Activated CD4-positive, alpha-beta memory T cell treated with anti-CD3 and anti-CD28 coated beads, Interleukin-2, amount 10 ng/mL, durations not matched to agents 7 days and 5 days (primary cell): ENCODE results near the gene SYVN1. TPM values are rescaled to one million over a fixed set of nuclear protein-coding genes. Genes with fewer than 3 reads are reported as not detected.

Source experiments
- CTCF ChIA-PET: fragments of 350-600 bp; sonication (Branson Sonifier 250); formaldehyde crosslinking; loops from one replicate; lab custom pipeline; 2021; ENCODE audit warnings: antibody characterized with exemption, inconsistent platforms; lab: Charles Lee
- POLR2A ChIA-PET: fragments of 350-600 bp; sonication (Branson Sonifier 250); formaldehyde crosslinking; loops from one replicate; lab custom pipeline; 2021; ENCODE audit warnings: antibody characterized with exemption; lab: Charles Lee
- DNase-seq: peaks from one replicate; pipeline ENCODE4 v3.0.0-alpha.2; 2020
- H3K27ac Mint-ChIP-seq: one replicate; pipeline ENCODE4 v1.8.0; 2021; ENCODE audit warnings: mild to moderate bottlenecking, mixed read lengths
- H3K27me3 Mint-ChIP-seq: one replicate; pipeline ENCODE4 v1.8.0; 2021; ENCODE audit warnings: mixed read lengths
- H3K36me3 Mint-ChIP-seq: one replicate; pipeline ENCODE4 v1.8.0; 2021; ENCODE audit warnings: low read depth, mixed read lengths
- H3K4me1 Mint-ChIP-seq: one replicate; pipeline ENCODE4 v1.8.0; 2021; ENCODE audit warnings: mixed read lengths
- H3K4me3 Mint-ChIP-seq: one replicate; pipeline ENCODE4 v1.8.0; 2021; ENCODE audit warnings: mild to moderate bottlenecking, mixed read lengths
- H3K9me3 Mint-ChIP-seq: one replicate; pipeline ENCODE4 v1.8.0; 2021; ENCODE audit warnings: mixed read lengths
- total RNA-seq, 2 experiments: library from RNA; stranded (reverse); gene quantifications; one replicate each; pipeline ENCODE4 v1.2.3, GENCODE V29; 2021

Gene SYVN1
- total RNA-seq, 2 experiments from 2014 or later: 39.4 to 42.2 TPM

GRCh38 chr11:65113839-65114238 lies 20.5 kb downstream of the SYVN1 start:
- ChIA-PET CTCF (interaction anchor here (0.5 to 5.2 kb wide), 3 partner anchors 7 to 223 kb away, joined by 3 to 89 read pairs (median 36); partner anchors contain the start of genes FAU, MRPL49 and VPS51), POLR2A (interaction anchor here (1.0 to 5.7 kb wide), 3 partner anchors 8 to 30 kb away, joined by 4 to 83 read pairs (median 4); partner anchors contain the start of genes CDCA5, FAU, MRPL49 and VPS51)
- H3K4me3 Mint-ChIP-seq: peak overlapping the region; percentile 87
- DNase-seq: no peak
- H3K36me3 Mint-ChIP-seq: peaks cover 26% of the 10 kb centered on the region
- peaks cover 62% of the 10 kb centered on the region for H3K4me1 Mint-ChIP-seq
- H3K27ac Mint-ChIP-seq: no peak overlapping the region
- no peaks in the 10 kb centered on the region for H3K9me3 Mint-ChIP-seq
- no peaks in the 10 kb centered on the region for H3K27me3 Mint-ChIP-seq

- peak overlapping the region; percentile 71 for H3K27ac Mint-ChIP-seq
- H3K27me3 Mint-ChIP-seq: no peaks in the 10 kb centered on the region
- POLR2A ChIA-PET: interaction anchor here (0.6 to 5.7 kb wide), 8 partner anchors 8 to 216 kb away, joined by 3 to 83 read pairs (median 5); partner anchors contain the start of genes CDCA5, FAU, MRPL49 and POLA2
- H3K9me3 Mint-ChIP-seq: no peaks in the 10 kb centered on the region
- H3K4me1 Mint-ChIP-seq: peaks cover 57% of the 10 kb centered on the region
- peaks cover 22% of the 10 kb centered on the region for H3K36me3 Mint-ChIP-seq
- peak overlapping the region; percentile 87 for H3K4me3 Mint-ChIP-seq
- DNase-seq: no peak
- CTCF ChIA-PET: interaction anchor here (0.5 to 5.2 kb wide), 9 partner anchors 8 to 223 kb away, joined by 3 to 89 read pairs (median 8); partner anchors contain the start of genes FAU, MRPL49, SYVN1 and VPS51
Measured at GRCh38 chr11:65113361-65113756, 21.0 kb downstream of the SYVN1 start.

GRCh38 chr11:65112546-65113360 lies 21.6 kb downstream of the SYVN1 start:
- peak; percentile 83 for DNase-seq
- H3K4me3 Mint-ChIP-seq: peak overlapping the region; percentile 87
- H3K4me1 Mint-ChIP-seq: peaks cover 53% of the 10 kb centered on the region
- peak overlapping the region; percentile 71 for H3K27ac Mint-ChIP-seq
- CTCF ChIA-PET: interaction anchor here (0.9 to 5.2 kb wide), 14 partner anchors 8 to 334 kb away, joined by 3 to 89 read pairs (median 6); partner anchors contain the start of genes CDCA5, FAU, MRPL49 and SF1
- peaks cover 16% of the 10 kb centered on the region for H3K36me3 Mint-ChIP-seq
- H3K9me3 Mint-ChIP-seq: no peaks in the 10 kb centered on the region
- POLR2A ChIA-PET: interaction anchor here (0.6 to 5.7 kb wide), 13 partner anchors 8 to 369 kb away, joined by 3 to 83 read pairs (median 6); partner anchors contain the start of genes CAPN1, FAU, MRPL49 and NEAT1
- H3K27me3 Mint-ChIP-seq: no peaks in the 10 kb centered on the region

GRCh38 chr11:65111744-65112545 lies 22.4 kb downstream of the SYVN1 start, which contains the start of gene TM7SF2:
Gene TM7SF2, plus strand, starts transcription at chr11:65111872. Its CDS starts 144 bp downstream, at chr11:65112016.
- Mint-ChIP-seq H3K9me3 (no peaks in the 10 kb centered on the region), H3K27me3 (no peaks in the 10 kb centered on the region), H3K4me1 (peaks cover 49% of the 10 kb centered on the region), H3K4me3 (peak within 1 kb of the TSS; percentile 87), H3K36me3 (peaks cover 12% of the 10 kb centered on the region), H3K27ac (peak within 1 kb of the TSS; percentile 80)
- ChIA-PET POLR2A (interaction anchor here (0.6 to 5.7 kb wide), 18 partner anchors 9 to 368 kb away, joined by 3 to 83 read pairs (median 6); partner anchors contain the start of genes ARL2, CAPN1, CDCA5 and FAU), CTCF (interaction anchor here (0.9 to 5.2 kb wide), 19 partner anchors 9 to 333 kb away, joined by 3 to 89 read pairs (median 4); partner anchors contain the start of genes CDCA5, FAU, MRPL49 and SF1)
- DNase-seq: peak; percentile 96

- DNase-seq: no peak
- ChIA-PET POLR2A (interaction anchor here (0.6 to 5.7 kb wide), 15 partner anchors 9 to 367 kb away, joined by 3 to 83 read pairs (median 6); partner anchors contain the start of genes ARL2, CAPN1, CDCA5 and EHD1), CTCF (interaction anchor here (0.9 to 5.2 kb wide), 26 partner anchors 9 to 332 kb away, joined by 3 to 89 read pairs (median 5); partner anchors contain the start of genes ARL2, CAPN1, CDCA5 and FAU)
- peaks cover 44% of the 10 kb centered on the region for H3K4me1 Mint-ChIP-seq
- H3K27ac Mint-ChIP-seq: peak overlapping the region; percentile 80
- peaks cover 13% of the 10 kb centered on the region for H3K36me3 Mint-ChIP-seq
- no peaks in the 10 kb centered on the region for H3K27me3 Mint-ChIP-seq
- peak overlapping the region; percentile 87 for H3K4me3 Mint-ChIP-seq
- H3K9me3 Mint-ChIP-seq: no peaks in the 10 kb centered on the region
Measured at GRCh38 chr11:65111159-65111743, 23.1 kb downstream of the SYVN1 start.

- ChIA-PET CTCF (interaction anchor here (0.7 to 5.2 kb wide), 22 partner anchors 9 to 331 kb away, joined by 3 to 89 read pairs (median 4); partner anchors contain the start of genes ARL2, CAPN1, CDCA5 and FAU), POLR2A (interaction anchor here (0.6 to 5.7 kb wide), 12 partner anchors 11 to 366 kb away, joined by 3 to 83 read pairs (median 10); partner anchors contain the start of genes ARL2, CAPN1, CDCA5 and EHD1)
- Mint-ChIP-seq H3K27me3 (no peaks in the 10 kb centered on the region), H3K36me3 (peaks cover 16% of the 10 kb centered on the region), H3K4me1 (peaks cover 43% of the 10 kb centered on the region), H3K27ac (peak overlapping the region; percentile 44), H3K9me3 (no peaks in the 10 kb centered on the region), H3K4me3 (no peak overlapping the region)
- DNase-seq: peak; percentile 95
Measured at GRCh38 chr11:65110354-65110861, 23.9 kb downstream of the SYVN1 start.

GRCh38 chr11:65109231-65110198 lies 24.8 kb downstream of the SYVN1 start:
- no peaks in the 10 kb centered on the region for H3K9me3 Mint-ChIP-seq
- ChIA-PET POLR2A (interaction anchor here (1.0 to 5.7 kb wide), 10 partner anchors 12 to 152 kb away, joined by 4 to 83 read pairs (median 16); partner anchors contain the start of genes ARL2, CAPN1, CDCA5 and FAU), CTCF (interaction anchor here (0.7 to 5.2 kb wide), 18 partner anchors 8 to 261 kb away, joined by 3 to 89 read pairs (median 4); partner anchors contain the start of genes ARL2, CAPN1, CDCA5 and FAU)
- peaks cover 21% of the 10 kb centered on the region for H3K36me3 Mint-ChIP-seq
- no peak overlapping the region for H3K4me3 Mint-ChIP-seq
- peaks cover 49% of the 10 kb centered on the region for H3K4me1 Mint-ChIP-seq
- H3K27me3 Mint-ChIP-seq: no peaks in the 10 kb centered on the region
- H3K27ac Mint-ChIP-seq: peak overlapping the region; percentile 44
- DNase-seq: no peak

- H3K4me1 Mint-ChIP-seq: peaks cover 46% of the 10 kb centered on the region
- no peaks in the 10 kb centered on the region for H3K27me3 Mint-ChIP-seq
- peaks cover 23% of the 10 kb centered on the region for H3K36me3 Mint-ChIP-seq
- ChIA-PET CTCF (interaction anchor here (1.5 to 5.2 kb wide), 4 partner anchors 11 to 208 kb away, joined by 4 to 89 read pairs (median 12); partner anchors contain the start of genes CDCA5, VPS51 and ZFPL1), POLR2A (interaction anchor here (1.1 to 5.6 kb wide), 7 partner anchors 9 to 73 kb away, joined by 3 to 75 read pairs (median 18); partner anchors contain the start of genes CAPN1, FAU, MRPL49 and SYVN1)
- H3K4me3 Mint-ChIP-seq: no peak overlapping the region
- H3K27ac Mint-ChIP-seq: no peak overlapping the region
- H3K9me3 Mint-ChIP-seq: no peaks in the 10 kb centered on the region
- DNase-seq: no peak
Measured at GRCh38 chr11:65108469-65109123, 25.7 kb downstream of the SYVN1 start.

- peaks cover 25% of the 10 kb centered on the region for H3K36me3 Mint-ChIP-seq
- ChIA-PET CTCF (no interaction called here), POLR2A (interaction anchor here (1.1 to 5.6 kb wide), 5 partner anchors 9 to 68 kb away, joined by 3 to 75 read pairs (median 4); partner anchors contain the start of genes FAU, MRPL49, VPS51 and ZNHIT2)
Measured at GRCh38 chr11:65107751-65108468, 26.4 kb downstream of the SYVN1 start.

More at GRCh38 chr11:65107751-65108468, 26.4 kb downstream of the SYVN1 start:
- Mint-ChIP-seq H3K4me1 (peaks cover 41% of the 10 kb centered on the region), H3K27me3 (no peaks in the 10 kb centered on the region), H3K4me3 (no peak overlapping the region), H3K27ac (no peak overlapping the region), H3K9me3 (no peaks in the 10 kb centered on the region)
- DNase-seq: no peak
